Gastrocnemius medialis (tissue), 4 donors: ENCODE measurements around the gene GPC6.

Experiments
- CTCF ChIP-seq, 5 experiments: fragments of 450-650 bp in 3 of 5; fragments of 200-600 bp in 2 of 5; sonication (generic) in 2 of 5; IDR thresholded peaks in 4 of 5; conservative IDR thresholded peaks in 1 of 5; 1 replicate in 4 of 5; 2 replicates in 1 of 5; pipeline ENCODE4 v1.5.1; 2016 to 2019; ENCODE audit warnings: antibody characterized with exemption in 5 of 5, mild to moderate bottlenecking in 3 of 5, moderate library complexity in 3 of 5
- POLR2A ChIP-seq, 2 donors: fragments of 450-650 bp; IDR thresholded peaks; one replicate each; pipeline ENCODE4 v1.6.1; 2017; ENCODE audit warnings: antibody characterized with exemption in 2 of 2, mild to moderate bottlenecking in 2 of 2, moderate library complexity in 2 of 2

- TF ChIP-seq CTCF (IDR thresholded peaks at IDR 0.05 in 4 of 5, conservative IDR thresholded peaks at IDR 0.05 in 1 of 5), result no peak
- TF ChIP-seq POLR2A (IDR thresholded peaks at IDR 0.05), result no peak
Observed at GRCh38 chr13:94014461-94014860, 787.9 kb downstream of the GPC6 start.
